Measurements from ENCODE around the gene ARHGEF39.

The ARHGEF39 gene

DNA sequence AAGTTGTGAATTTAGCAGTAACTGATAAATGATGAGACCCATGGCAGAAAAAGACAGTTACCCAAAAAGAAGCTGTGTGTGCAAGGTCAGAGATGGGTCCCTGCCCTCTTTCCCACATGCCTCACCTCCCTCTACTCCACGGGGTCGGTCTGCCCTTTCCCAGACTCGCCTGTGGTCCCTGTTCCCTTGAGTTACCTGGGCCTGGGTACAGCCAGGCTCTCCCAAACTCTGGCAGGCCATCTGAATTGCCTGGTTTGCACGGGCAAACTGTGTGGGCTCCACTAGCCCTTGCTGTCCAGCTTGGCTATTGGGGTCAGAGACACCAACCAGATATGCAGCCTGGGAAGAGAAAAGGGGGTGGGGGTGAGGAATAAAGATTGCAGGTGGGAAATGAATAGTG, 43.2 kb upstream of the ARHGEF39 start:
- TF ChIP-seq ZFX (IDR thresholded peaks at IDR 0.05; ENCODE audit: borderline replicate concordance) = no peak
- TF ChIP-seq, protein P1, sequence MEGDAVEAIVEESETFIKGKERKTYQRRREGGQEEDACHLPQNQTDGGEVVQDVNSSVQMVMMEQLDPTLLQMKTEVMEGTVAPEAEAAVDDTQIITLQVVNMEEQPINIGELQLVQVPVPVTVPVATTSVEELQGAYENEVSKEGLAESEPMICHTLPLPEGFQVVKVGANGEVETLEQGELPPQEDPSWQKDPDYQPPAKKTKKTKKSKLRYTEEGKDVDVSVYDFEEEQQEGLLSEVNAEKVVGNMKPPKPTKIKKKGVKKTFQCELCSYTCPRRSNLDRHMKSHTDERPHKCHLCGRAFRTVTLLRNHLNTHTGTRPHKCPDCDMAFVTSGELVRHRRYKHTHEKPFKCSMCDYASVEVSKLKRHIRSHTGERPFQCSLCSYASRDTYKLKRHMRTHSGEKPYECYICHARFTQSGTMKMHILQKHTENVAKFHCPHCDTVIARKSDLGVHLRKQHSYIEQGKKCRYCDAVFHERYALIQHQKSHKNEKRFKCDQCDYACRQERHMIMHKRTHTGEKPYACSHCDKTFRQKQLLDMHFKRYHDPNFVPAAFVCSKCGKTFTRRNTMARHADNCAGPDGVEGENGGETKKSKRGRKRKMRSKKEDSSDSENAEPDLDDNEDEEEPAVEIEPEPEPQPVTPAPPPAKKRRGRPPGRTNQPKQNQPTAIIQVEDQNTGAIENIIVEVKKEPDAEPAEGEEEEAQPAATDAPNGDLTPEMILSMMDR (IDR thresholded peaks at IDR 0.05) = no peak
- H3K27ac ChIP-seq = no peak overlapping the region

DNA sequence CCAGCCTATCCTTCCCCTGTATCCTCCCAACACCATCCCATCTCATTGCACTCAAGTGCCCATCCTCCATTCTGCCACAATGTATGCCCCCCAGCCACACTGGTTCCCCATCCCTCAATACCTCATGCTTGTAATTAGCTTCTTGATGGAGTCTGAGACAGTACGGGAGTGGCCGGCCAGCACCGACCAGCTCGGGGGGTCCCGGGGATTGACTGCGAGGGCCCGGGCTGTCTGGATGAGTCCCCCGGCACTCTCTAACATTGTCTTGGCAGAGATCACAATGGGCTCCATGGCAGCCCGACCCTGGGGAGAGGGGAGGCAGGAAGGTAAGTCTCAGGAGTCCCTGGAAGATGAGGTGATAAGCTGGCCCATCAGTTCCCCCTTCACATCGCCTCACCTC, 42.0 kb upstream of the ARHGEF39 start:
- H3K27ac ChIP-seq = no peak overlapping the region
- TF ChIP-seq ZFX (IDR thresholded peaks at IDR 0.05; ENCODE audit: borderline replicate concordance) = no peak
- TF ChIP-seq, protein P1 (IDR thresholded peaks at IDR 0.05) = no peak

DNA sequence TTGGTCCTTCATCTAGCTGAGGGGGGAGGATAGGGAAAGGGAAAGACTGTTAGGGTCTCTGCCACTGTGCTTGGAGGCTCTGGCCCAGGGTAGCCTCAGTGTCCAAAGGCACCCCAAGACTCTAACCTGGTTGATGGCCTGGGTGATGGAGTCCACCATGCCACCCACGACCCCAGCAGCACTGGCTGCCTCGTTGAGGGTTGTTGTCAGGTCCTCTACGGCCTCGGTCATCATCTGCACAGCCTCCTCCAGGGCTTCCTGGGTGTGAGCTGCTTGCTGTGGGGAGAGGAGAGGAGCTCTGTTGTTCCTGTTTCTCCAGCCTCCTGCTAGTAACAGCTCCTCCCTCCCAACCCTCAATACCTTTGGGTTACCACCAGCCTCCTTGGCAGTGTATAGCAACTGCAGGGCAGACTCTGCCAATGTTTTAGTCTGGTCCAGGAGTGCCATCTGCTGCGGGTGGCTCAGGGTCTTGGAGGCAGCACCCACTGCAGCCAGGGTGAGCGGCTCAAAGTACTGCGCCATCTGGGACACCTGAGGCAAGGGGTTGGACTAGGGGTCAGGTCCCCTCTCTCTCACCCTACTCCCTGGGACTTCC, 40.9 kb upstream of the ARHGEF39 start:
- H3K27ac ChIP-seq = no peak overlapping the region
- no peak for TF ChIP-seq ZFX (IDR thresholded peaks at IDR 0.05; ENCODE audit: borderline replicate concordance)
- TF ChIP-seq, protein P1 (IDR thresholded peaks at IDR 0.05) = no peak

DNA sequence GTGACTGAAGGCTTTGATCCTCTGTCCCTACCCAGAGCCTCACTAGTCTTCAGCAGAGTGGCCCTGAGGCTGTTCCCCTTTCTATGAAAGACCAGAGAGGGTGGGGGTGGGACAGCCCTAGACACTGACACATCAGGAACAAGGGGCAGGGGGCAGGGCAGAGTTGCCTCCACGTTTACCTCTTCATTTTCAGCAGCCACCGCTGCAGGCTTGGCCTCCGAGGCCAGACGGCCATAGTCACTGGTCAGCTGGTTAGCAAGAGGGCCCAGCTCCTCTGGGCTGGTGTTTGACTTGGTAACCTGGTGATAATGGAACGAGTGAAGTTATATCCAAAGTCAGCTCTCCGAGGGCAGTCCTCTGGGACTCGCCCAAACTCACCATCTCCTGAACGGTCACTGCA, 40.4 kb upstream of the ARHGEF39 start:
- H3K27ac ChIP-seq = no peak overlapping the region

DNA sequence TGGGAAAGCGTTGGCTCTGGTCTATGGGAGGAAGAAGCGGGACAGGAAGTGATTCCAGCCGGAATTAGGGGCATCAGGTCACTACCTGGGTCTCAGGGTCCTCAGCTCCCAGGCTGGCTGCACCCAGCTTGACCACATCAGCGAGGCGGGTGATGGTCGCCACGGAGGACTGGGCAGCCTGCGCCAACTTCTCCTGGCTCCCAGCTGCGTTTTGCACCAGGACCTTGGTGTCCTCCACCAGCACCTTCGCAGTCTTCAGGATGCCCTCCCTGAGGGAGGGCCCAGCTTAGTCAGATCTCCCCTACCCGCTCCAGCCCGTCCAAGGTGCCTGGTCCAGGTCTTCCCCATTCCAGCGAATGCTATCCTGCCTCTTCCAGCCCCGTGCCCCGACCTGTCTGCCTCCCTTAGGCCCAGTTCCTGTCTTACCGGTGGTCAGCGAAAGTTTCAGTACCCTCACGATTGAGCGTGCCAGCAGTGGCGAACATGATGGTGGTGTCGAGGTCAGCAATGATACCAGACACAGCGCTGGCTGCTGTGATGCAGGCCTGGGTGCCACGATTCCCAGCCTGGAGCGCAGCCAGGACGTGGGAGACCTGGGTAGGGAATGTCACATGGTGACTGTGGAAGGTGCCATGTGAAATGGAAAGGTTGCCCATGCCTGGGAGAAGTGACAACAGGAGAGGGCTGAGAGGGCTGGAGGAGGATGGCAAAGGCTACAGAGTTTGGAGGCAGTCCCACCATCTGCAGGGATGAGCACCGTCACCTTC, 39.1 kb upstream of the ARHGEF39 start:
- TF ChIP-seq, protein P1 (IDR thresholded peaks at IDR 0.05) = no peak
- TF ChIP-seq ZFX (IDR thresholded peaks at IDR 0.05; ENCODE audit: borderline replicate concordance) = no peak
- H3K27ac ChIP-seq = no peak overlapping the region

More for the DNA sequence above, 40.4 kb upstream of the ARHGEF39 start:
- TF ChIP-seq ZFX (IDR thresholded peaks at IDR 0.05; ENCODE audit: borderline replicate concordance) = no peak
- TF ChIP-seq, protein P1 (IDR thresholded peaks at IDR 0.05) = no peak

DNA sequence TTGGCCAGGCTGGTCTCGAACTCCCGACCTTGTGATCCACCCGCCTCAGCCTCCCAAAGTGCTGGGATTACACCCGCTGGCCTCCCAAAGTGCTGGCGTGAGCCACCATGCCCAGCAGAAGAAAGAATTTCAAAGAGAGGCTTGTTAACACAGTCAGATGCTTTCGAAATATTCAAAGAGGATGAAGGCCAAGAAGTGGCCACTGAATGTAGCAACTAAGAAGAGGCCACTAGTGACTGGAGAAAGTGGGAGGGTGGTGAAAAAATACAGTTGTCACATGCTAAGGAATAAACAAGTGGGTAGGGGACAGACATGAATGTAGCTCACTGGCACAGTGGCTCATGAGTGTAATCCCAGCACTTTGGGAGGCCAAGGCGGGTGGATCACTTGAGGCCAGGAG, 37.7 kb upstream of the ARHGEF39 start:
- no peak overlapping the region for H3K27ac ChIP-seq
- TF ChIP-seq, protein P1 (IDR thresholded peaks at IDR 0.05) = no peak
- no peak for TF ChIP-seq ZFX (IDR thresholded peaks at IDR 0.05; ENCODE audit: borderline replicate concordance)

DNA sequence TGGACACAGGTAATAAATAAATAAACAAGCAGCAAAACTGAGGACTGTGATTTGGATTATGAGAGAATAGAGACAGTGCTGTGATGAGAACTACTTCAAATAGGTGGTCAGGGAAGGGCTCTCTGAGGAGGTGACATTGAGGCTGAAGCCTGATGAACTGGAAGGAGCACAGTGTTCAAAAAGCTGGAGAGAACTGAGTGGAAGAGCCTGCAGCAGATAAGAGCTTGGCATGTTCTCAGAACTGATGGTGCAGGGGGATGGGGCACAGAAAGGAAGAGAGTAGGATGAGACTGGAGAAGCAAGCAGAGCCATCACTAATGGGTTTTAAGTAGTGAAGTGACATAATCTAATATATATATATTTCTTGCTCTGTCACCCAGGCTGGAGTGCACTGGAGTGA, 35.9 kb upstream of the ARHGEF39 start:
- no peak overlapping the region for H3K27ac ChIP-seq
- TF ChIP-seq ZFX (IDR thresholded peaks at IDR 0.05; ENCODE audit: borderline replicate concordance) = no peak
- TF ChIP-seq, protein P1 (IDR thresholded peaks at IDR 0.05) = no peak

Data from 22Rv1 (cell line).